Smooth muscle cell of the brain vasculature (primary cell): Measurements from ENCODE around the gene VOPP1.
"Not testable (repeated sequence)": the region's sequence is repeated elsewhere in the genome, so short reads cannot be mapped to it uniquely, and the experiment has no call there.

Source experiments
- DNase-seq: peaks from one replicate; pipeline ENCODE4 v3.0.0-alpha.2; 2012; ENCODE audit warnings: low read depth, low spot score

VOPP1 gene

GRCh38 chr7:55510206-55510605 is 62.1 kb downstream of the VOPP1 start:
- DNase-seq, result not testable (repeated sequence)

DNA sequence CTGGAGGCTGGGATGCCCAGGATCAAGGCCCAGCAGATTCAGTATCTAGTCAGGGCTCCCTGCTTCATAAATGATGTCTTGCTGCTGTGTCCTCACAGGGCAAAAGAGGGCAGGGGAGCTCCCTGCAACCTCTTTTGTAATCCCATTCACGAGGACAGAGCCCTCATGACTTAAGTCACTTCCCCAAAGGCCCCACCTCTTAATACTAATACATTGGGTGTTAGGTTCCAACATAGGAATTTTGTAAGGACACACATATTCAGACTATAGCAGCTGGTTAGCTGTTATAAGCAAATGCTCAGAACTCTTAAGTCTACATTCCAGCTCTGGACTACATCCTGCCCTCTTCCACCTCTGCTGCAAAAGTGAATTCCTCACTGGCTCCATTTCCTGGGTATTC is 63.0 kb downstream of the VOPP1 start:
- no peak for DNase-seq

- no peak for DNase-seq
Measured at GRCh38 chr7:55508221-55509011, 63.9 kb downstream of the VOPP1 start.

DNA sequence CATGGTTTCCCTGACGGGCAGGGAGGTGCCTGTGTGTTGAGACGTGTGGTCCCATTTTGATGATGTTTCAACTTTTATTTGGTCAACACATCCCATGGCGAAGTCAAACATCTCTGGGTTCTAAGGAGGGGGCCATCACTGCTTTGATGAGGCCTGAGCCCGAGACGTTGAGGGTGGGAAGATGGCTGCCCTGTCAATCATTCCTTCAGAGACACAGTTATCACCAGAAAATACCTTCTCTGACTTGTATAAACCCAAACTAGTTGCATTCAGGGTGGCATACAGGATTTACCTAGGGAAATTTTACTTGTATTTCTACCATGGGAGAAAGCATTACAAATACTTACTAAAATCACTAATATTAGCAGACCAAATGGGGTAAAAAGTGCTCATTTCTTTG is 64.6 kb downstream of the VOPP1 start:
- no peak for DNase-seq

GRCh38 chr7:55504967-55505658 is 67.2 kb downstream of the VOPP1 start:
- DNase-seq, result no peak

DNA sequence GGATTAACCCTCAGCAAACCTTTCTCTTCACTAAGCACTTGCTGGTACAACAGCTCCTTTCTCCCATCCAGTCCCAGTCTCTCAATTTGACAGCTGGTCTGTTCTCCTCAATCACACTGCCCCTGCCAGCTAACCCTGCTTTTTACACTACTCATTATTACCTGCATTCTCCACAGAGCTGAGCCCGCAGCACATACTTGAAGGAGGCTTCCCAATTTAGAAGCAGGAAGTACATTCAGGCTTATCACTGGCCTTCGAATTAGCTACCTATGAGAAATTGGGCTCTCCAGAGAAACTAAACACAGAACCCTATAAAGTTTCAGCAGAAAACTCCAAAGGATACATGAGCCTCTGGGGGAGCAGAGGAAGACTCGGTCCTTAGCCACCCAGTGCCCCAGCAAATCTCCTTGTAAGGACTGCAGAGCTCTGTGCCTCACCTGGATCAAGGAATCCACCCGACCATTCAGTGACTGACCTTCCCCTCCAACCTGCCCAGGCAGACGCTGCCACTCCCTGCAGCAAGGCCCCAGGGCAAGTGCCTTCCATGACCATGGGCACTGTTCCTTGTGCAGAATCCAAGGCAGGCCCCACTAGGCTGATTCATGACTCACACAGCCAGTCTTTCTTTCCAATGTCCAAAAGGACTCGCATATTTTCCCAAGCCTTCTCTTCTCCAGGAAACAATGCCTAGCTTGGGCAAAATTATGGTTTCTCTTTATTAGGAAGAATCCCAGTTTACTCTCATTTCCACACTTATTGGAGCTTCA is 68.0 kb downstream of the VOPP1 start:
- DNase-seq, result no peak

- no peak for DNase-seq
Measured at GRCh38 chr7:55502858-55503440, 69.4 kb downstream of the VOPP1 start.

GRCh38 chr7:55502124-55502857 is 70.0 kb downstream of the VOPP1 start:
- no peak for DNase-seq

DNA sequence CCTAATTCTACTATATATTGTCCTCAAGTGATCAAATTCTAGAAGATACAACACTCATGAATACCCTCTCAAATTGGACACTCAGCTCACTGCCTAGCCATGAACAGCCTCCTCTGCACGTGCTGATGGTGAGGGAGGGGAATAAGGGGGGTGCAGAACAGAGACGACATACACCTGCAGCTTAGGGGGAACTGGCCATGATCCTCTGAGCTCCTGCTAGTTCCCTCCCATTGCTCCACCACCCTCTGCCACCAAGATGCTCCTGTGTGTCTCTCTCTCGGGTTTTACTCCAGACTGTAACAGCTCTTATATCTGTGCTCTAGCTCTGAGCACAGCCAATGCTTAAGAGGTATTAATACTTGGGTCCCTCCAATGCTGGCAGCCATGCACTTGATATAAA is 70.7 kb downstream of the VOPP1 start:
- DNase-seq, result no peak

GRCh38 chr7:55500117-55500756 is 72.1 kb downstream of the VOPP1 start:
- DNase-seq, result no peak

DNA sequence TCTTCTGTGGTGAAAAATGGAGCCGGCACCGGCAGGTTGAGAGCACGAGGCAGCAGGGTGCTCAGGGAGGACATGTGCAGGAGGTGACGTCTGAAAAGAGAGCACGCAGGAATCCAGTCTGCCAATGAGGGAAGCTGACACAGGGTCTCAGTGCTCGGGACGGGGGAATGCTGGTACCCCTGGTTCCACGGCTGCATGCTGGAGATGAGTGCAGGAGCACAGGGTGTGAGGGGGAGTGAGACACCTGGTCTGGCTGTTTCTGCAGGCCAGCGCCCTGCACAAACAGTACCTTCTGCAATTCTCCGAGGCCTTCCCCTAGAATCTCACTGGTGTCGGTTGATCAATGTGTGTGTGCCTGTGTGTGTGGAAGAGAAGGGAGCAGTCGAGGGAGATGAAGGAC is 72.7 kb downstream of the VOPP1 start:
- DNase-seq, result no peak

GRCh38 chr7:55498770-55499169 is 73.5 kb downstream of the VOPP1 start:
- no peak for DNase-seq

DNA sequence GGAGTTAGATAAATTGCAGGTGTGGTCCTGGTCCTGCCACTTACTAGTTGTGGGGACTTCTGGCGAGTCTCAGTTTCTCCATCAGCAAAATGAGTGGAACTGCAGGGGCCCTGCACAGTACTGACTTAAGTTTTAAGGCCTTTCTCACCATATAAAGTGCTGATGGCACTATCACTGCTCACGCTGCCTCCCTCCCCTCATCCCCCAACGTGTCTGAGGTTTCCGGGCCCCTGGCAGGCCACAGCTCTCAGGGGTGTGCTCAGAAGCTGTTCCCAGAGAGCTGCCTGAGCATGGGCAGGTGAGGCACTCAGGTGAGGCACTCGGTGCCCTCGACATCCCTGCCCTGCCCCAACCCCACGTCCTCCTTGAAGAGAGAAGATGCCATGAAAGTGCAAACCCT is 74.2 kb downstream of the VOPP1 start:
- DNase-seq, result no peak

- DNase-seq, result no peak
Measured at GRCh38 chr7:55497521-55497920, 74.8 kb downstream of the VOPP1 start.

DNA sequence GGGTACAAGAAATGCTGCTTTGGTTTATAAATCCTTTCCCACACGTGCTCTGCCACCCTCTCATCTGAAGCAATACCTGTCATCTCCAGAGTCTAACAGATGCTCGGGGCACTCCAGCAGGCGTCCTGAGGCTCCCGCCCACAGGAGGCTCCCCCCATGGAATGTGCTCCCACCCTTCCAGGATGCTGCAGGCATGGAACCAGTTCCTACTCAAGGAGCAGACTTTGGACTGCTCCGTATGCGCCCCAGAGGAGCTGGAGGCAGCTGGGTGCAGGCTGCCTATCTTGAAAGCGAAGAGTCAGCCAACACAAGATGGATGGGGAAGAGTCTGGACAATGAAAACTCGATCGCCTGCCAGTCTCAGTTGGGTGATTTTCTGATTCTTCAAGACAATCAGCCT is 75.4 kb downstream of the VOPP1 start:
- no peak for DNase-seq

GRCh38 chr7:55494951-55495350 is 77.4 kb downstream of the VOPP1 start:
- DNase-seq, result no peak

- no peak for DNase-seq
Measured at GRCh38 chr7:55493408-55493807, 78.9 kb downstream of the VOPP1 start.

- no peak for DNase-seq
Measured at GRCh38 chr7:55491346-55491745, 81.0 kb downstream of the VOPP1 start.

DNA sequence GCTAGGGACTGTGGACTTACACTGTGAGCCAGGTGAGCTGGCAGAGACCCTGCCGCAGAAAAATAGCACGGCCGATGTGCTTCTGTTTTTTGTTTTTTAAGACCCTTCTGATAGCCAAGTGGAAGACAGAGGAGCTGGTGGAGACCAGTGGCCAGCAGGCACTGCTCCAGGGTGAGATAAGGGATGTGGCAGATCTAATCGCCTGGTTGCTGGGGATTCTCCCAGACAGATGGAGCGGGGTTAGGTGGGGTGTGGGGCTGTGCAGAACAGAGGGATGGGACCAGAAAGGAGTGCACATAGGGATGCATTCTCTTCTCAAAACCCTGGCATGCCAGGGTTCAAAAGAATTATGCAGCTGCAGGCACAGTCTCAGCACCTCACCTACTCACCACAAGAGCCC is 82.2 kb downstream of the VOPP1 start:
- DNase-seq, result no peak

GRCh38 chr7:55489552-55489951 is 82.8 kb downstream of the VOPP1 start:
- no peak for DNase-seq

GRCh38 chr7:55488804-55489340 is 83.4 kb downstream of the VOPP1 start:
- no peak for DNase-seq
